Measurements from ENCODE around the gene PTP4A2.
A peak's percentile ranks its signal among the peaks of the same experiment; 100 is the strongest.
"Not testable (repeated sequence)": the region's sequence is repeated elsewhere in the genome, so short reads cannot be mapped to it uniquely, and the experiment has no call there.

The PTP4A2 gene

DNA sequence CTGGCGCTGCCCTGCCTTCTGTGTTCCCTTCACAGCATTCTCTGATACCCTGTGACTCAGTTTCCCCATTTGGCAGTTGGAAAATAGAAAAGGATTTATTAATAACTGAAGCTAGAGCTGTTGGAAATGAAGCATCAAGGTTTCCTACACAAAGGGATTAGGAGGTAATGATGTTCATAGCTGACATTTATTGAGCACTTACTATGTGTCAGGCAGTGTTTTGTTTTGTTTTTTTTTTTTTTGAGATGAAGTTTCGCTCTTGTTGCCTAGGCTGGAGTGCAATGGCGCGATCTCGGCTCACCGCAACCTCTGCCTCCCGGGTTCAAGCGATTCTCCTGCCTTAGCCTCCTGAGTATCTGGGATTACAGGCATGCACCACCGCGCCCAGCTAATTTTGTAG is 7.5 kb upstream of the PTP4A2 start:
- not testable (repeated sequence) for DNase-seq

DNA sequence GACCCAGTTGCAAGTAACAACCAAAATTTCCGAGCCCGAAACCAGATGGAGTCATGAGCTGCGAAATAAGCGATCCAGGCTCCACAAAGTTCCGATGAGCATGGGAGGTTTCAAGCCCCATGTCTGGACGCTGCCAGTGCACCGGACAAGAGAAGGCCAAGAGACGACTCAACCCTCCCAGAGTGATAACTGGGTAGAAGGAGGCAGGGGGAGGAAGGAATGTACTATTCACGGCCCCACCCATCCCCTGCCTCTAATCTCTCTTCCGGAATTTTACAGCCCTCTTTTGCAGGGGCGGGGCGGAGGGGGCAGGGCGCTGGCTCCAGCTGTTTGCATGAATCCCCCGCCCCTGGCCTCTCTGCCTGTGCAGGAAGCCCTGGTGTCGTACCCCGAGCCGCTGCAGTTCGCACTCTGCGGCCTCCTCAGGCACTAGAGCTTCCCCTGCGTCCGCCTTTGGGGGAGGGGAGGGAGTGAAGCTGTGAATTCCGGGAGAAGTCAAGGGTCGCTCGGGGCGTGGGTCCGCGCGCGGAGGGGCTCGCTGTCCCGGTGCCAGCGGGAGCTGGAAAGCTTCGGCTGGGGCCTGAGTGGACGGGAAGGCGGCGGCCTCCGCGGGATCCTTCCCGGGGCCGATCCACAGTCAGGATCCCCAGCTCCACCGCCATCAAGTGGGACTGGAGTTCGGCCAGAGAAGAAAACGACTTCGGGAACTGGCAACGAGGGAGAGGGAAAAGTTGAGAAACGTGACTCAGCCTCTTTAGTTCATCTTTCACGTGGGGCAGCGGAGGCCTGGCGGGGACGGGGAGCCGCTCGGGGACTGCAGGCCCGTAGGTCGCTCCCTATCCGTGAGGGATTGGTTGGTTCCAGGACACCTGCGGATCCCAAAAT is 6.3 kb upstream of the PTP4A2 start:
- DNase-seq: no peak

DNA sequence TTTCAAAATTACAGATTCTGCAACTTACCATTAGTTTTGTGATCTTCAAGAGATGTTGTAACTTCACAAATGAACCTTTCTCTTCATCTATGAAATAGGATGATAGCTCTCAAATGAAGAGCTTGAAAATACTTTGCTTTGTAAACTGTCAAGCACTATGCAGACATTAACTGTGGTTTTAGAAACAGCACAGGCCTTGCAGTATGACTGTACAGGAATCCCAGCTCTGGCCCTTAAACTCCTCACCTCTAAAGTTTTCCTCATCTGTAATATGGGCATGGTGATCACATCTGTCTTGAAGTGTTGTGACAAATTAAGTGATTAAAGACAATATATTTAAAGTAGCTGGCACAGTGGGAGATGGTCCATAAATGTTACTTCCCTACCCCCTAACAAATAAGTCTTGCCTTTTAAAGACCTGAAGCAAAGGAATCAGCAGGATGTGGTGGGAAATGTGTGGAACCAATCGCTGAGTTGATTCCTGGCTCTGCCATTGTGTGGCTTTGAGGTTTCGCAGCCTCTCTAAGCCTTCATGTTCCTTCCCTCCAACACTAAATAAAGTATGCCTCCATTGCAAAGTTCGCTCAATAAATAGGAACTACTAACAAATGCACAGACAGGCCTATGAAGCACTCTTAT is 5.5 kb upstream of the PTP4A2 start:
- DNase-seq: no peak

DNA sequence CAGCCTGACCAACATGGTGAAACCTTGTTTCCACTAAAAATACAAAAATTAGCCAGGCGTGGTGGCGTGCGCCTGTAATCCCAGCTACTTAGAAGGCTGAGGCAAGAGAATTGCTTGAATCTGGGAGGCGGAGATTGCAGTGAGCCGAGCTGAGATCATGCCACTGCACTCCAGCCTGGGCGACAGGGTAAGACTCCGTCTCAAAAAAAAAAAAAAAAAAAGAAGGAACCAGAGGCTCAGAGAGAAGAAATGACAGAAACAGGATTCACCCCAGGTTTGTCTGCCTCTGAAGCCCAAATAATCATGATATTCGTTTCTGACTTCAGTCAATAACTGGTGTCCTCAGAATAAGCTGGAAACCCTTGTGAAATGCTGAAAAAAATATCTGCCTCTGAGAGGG is 3.9 kb upstream of the PTP4A2 start:
- not testable (repeated sequence) for DNase-seq

DNA sequence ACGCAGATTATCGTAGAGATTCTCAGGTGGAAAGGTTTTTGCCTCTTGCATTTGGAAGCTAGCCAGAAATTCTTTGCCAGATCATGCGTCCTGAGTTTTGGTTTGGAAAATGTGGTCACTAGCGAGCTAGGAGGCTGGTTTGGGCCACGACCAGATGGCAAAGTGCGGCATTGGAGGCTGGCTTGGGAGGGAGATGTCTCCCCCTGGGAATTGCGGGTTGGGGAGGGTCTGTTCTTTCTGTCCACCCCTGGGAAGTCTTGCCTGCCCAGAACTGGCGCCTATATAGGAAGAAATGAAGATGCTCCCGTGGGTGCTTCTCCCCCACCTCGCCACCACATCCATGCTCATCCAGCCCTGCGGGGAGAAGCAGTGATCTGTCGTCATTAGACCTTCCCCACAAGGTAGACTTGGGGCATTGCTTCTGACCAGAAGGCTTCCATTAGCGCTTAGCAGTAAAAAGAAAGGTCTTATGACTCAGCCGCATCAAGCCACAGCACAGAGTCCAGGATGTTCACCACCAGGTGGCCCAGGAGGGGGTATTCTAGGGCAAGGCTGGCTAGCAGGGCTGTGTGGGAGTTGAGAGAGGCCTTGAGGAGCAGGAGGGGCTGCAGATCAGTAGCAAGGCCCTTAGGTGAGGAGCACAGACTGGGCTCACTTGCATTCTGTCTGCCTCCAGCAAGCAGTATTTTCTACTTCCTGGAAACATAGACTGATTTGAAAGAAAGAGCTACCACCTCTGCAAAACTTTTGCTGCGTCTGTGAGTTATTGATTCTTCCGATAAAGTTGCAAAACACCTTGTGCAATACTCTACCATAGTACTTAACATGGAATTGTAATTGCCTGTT is 1.5 kb upstream of the PTP4A2 start:
- DNase-seq: peak; percentile 70

DNA sequence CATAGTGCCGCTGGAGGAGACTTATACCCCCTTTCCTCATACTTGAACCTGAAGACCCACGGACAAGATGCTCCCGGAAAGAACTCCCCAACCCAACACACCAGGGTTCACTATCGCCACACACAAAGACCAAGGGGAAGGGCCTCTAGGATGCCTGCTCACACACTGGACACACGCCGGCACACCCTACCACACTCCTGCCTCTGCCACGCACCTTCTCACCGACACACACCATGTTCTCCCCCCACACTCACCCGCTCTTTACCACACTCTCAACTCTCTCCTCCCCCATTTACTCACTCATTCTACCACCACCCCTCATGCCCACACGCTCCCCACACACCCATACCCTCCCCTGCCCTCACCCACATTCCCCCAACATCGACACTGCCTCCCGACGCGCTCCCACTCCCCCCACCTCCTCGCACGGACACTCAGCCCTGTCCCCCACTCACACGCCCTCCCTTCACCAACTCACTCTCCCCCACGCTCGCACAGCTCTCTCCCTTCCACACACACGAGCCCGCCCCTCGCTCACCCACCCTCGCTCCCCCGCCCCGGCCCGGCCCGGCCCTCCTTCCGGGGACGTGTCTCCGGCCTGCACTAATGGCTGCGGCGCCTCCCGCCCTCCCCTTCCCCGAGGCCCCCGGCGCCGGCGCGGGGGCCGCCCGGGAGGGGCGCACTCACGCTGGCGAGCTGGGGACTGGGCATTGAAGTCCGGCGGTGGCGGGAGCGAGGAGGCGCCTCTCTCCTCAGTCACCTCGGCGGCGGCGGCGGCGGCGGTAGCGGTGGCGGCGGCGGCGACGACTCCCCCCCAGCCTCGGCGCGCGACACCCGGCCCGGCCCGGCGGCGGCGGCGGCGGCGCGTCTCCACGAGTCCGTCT is 626 bp downstream of the PTP4A2 start:
- DNase-seq: peak; percentile 47

DNA sequence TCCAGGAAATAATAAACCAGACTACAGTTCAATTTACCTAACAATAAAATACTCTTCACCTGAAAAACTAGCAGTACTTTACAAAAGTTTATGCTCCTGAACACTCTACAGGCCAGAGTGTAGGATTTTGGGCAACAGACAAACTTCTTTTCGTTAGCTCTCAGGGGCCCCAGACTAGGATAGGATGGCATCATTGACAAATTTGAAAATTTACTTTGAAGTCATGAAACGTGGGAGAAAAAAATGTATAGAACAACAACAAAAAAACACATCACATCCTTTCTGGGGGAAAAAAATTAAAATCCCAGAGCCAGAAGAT is 1.2 kb downstream of the PTP4A2 start:
- DNase-seq: no peak

DNA sequence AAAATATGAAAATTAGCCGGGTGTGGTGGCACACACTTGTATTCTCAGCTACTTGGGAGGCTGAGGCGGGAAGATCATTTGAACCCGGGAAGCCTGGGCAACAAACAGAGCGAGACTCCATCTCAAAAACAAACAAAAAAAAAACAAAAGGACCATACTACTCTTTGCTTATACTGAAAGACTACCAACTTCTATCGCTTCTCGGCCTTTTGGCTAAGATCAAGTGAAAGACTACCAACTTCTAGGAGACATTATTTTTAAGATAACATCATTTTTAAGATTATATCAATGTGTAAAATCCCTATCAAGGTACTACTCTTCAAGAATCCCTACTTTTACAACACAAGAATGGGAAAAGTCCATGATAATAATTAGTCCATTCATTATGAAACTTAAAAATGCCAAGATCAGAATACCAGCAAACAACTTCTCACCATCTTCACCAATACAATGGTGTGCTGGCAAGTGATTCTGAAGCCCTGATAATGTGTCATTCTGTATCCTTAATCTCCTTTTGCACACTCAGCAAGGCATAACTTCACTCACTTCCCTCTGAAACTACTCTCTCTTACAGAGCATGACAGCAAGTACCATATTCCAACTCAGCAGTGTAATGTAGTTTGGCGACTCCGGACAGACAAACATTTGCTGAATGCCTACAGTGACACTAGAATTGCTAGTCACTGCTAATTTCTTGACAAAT is 1.7 kb downstream of the PTP4A2 start:
- no peak for DNase-seq

DNA sequence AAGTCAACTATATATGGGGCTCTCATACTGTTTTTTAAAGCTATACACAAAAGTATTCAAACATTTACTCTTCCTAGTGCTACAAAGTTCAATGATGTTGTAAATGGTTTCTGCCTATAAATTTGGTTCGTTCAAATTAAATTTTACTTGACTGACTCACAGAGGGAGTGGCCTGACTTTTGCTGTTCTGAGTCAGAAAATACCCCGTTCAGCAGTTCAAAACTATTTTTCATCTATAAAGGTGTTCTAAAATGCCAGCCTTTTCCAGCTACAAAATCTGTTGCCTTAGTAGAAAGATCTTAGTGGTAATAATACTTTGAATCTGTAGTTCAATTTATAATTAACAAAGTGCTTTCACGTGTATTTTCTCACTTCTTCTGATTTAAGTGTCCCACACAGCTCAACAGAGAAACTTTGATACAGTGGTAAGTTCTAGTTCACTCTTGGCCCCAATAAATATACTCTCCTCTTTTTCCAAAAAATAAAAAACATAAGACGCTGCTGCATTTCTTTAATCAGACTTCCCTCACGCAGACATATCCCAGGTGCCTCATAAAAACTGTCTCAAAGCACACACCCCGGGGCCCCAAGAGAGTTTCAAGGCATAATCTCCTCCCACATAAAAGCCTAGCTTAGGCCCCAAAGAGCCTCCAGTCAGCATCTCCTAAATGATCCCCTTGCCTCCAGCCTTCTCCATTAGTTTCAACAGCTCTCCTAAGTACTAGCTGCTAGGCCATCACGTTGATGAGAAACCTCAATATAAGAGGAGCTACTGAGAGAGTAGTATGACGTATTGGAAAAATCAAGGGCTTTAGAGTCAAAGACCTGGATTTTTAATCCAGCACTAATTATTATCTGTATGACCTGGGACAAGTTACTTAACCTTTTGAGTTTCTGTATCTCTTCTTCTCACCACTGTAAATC is 3.2 kb downstream of the PTP4A2 start:
- DNase-seq: no peak

DNA sequence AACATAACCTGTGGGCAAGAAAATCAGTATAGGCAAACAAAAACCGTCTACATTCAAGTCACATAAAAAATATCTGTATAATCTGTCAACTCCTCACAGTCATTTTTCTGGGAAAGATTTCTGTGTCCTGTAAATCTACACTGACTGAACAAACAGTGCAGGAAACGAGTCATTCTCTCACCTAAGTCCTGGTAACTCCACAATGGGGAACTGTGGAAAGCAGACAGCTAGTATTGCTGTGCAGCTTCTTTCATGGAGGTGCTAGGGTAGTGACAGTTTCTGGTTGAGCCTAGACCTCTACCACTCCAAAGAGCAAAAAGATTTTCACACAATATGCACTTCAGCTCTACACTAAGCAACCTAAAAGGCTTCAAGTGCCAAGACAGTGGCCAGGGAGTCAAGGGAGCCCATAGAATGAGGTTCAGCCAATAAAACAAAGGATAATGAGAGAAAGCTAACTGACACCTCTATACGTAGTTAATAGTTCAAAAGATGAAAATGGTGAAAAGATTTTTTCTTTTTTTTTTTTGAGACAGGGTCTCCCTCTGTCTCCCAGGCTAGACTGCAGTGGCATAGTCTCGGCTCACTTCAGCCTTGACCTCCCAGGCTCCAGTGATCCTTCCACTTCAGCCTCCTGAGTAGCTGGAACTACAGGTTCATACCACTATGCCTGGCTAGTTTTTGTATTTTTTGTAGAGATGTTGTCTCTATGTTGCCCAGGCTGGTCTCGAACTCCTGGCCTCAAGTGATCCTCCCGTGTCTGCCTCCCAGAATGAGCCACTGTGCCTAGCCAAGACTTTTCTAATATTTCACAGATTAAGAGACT is 5.5 kb downstream of the PTP4A2 start:
- DNase-seq: no peak

DNA sequence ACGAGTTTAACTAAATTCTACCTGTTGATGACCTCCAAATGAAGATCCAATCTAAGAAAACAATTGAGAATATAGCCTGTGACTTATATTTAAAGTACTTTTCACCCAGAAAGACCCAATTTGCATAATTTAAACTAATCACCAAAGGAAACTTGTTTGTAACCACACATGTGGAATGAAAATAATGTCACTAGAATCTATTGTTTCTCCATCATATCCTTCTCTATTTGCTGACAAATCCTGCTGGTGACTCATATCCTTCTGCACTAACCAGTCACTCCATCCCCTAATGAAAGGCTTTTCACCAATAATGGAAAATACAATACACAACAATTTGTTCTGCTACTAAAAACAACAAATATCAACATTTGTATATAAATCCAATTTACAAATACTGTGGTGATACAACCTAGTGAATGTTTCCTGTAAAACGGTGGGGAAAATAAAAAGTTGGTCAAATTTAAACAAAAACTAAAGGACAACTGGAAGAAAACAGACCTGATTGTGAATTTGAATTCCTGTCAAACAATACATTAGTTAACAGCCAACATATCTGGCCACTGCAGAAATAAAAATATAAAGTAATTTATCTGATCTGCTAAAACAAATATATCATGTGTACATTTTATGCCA is 6.5 kb downstream of the PTP4A2 start:
- DNase-seq: no peak

DNA sequence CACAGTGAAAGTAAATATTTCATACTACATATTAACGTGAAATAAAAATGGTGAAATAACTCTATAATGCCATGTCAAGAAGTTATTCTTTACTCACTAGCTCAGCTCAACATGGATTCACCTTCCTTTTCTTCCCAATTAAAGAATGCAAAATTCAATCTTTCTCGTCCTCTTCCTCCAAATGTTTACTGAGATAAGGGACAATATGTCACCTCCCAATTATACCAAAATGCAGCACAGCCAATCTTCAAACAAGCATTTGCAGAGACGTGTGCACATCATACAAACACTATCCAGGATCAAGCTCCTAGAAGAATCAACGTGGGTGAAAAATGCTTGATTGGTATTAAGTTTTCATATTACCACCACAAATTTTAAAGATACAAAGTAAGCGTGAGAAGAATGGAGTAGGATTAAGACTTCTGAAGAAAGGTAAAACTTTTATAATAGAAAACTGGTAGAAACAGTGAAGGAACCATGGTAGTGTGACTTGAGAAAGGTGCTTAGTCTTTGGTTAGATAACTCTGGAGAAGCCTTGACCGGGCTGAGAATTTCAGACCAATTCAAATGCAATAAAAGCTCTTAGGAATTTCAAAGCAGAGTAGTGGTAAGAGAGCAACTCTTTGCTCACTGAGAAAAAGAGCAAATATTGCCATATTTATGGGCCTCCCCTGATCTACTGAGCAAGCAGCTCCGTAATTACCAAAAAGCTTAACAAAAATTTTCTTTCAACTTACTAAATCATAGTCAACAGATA is 7.2 kb downstream of the PTP4A2 start:
- DNase-seq: no peak

DNA sequence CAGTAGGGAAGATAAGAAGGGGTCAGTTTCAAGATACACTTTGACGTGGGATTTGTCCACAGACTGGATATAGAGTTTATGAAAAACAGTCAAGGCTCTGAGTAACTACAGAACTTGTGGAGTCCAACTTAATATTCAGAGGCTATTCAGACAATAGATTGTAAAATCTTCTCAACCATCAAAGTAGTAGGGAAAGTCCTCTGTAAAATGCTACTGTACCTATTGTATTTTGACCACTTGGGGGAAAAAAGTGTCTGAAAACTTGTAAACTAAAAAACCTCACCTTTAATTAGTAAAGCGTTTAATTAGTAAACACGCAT is 10.5 kb downstream of the PTP4A2 start:
- DNase-seq: no peak

DNA sequence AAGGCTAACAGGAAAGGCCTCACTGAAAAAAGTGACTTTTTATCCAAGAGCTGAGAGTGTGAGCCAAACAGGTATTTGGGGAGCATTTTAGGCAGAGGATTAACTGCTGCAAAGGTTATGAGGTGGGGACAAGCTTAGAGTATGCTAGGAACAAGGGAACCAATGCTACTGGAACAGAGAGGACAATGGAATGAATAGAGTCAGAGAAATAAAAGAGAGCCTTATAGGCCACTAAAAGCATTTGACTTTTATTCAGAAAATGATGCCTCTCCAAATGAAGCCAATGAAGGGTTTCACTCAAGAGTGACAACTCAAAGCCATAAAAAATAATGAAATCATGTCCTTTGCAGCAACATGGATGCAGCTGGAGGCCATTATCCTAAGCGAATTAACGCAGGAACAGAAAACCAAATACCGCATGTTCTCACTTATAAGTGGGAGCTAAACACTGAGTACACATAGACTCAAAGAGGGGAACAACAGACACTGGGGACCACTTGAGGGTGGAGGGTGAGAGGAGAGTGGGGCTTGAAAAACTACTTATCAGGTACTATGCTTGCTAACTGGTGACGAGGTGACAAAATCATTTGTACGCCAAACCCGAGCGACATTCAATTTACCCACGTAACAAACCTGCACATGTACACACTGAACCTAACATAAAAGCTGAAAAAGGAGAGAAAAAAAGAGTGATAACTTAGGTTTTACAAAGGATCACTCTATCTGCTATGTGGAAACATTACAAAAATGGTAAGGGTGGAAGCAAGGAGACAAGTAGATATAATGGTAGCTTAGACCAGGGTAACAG is 11.1 kb downstream of the PTP4A2 start:
- DNase-seq: no peak

DNA sequence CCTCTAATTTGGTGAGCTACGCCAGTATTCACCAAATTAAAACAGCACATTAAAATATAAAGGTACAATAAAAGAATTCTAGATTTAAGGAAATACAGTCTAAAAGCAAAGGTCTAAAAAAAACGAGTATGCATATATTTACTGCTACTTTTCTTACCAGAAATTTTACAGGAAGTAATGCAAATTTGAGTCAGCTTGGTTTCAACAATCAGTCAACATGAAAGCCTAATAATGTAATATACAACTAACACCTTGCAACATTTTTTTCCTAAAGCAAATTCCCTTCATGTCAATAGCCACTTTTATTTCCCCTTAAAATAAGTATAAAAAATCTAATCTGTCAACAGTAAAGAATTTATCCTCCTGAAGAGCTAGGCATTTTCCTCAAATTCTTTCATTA is 11.9 kb downstream of the PTP4A2 start:
- DNase-seq: no peak

DNA sequence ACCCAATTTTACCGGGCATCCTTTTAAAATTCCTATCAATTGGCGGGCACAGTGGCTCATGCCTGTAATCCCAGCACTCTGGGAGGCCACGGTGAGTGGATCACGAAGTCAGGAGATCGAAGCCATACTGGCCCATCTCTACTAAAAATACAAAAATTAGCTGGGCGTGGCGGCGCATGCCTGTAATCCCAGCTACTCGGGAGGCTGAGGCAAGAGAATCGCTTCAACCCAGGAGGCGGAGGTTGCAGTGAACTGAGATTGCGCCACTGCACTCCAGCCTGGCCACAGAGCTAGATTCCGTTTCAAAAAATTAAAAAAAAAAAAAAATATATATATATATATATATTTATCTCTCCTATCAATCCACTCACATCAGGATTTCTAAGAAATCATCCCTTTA is 12.3 kb downstream of the PTP4A2 start:
- not testable (repeated sequence) for DNase-seq

DNA sequence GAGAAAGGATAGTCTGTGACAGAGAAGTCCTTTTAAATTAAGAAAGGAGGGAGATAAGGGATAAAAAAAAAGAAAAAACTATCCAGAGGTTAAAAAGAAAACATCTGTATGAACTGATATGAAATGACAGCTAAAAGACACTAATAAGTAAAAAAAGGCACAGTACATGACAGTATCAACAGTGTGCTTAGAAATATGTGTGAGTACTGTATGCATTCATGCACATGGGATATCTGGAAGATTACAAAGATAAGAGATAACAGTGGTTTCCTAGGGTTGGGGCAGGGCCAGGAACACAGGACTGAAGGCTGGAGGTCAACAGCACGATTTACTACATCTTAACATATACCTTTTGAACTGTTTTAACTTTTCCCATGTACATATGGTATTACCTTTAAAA is 13.3 kb downstream of the PTP4A2 start:
- DNase-seq: no peak

All from 8988T (cell line).